Mammary epithelial cell (primary cell): Measurements from ENCODE around the gene CBX2.

Experiments used
- EZH2 ChIP-seq: IDR thresholded peaks from 2 replicates; pipeline ENCODE4 v1.6.1; 2012; ENCODE audit warnings: low read length, inconsistent platforms, borderline replicate concordance
- TF ChIP-seq, protein P1 (sequence below), 2 donors: IDR thresholded peaks in 1 of 2; conservative IDR thresholded peaks in 1 of 2; 2 replicates each; pipeline ENCODE4 v1.5.1; 2011 to 2012; ENCODE audit warnings: inconsistent platforms in 2 of 2, low read length in 2 of 2, mild to moderate bottlenecking in 2 of 2, control low read depth in 1 of 2, low read depth in 1 of 2; ENCODE audit not compliant: insufficient read depth in 1 of 2; ENCODE audit errors: extremely low read depth in 1 of 2

DNA sequence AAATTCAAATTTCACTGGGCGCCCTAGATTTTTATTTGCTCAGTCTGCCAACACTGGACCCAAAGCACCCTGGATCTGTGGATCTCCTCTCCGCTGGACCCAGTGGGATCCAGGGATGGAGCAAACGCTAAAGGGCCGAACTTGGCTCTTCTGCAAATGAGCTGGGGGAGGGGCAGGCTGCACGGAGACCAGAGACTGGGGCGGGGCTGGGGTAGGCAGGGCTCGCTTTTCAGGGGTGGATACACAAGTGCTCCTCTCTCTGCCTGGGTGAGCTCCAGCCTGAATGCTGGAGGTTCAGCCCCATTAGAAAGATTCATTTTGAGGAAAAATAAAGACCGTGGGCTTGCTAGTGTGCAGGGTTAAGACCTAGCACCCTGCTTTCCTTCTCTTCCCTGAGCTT, 52.4 kb downstream of the CBX2 start:
- TF ChIP-seq, protein P1, sequence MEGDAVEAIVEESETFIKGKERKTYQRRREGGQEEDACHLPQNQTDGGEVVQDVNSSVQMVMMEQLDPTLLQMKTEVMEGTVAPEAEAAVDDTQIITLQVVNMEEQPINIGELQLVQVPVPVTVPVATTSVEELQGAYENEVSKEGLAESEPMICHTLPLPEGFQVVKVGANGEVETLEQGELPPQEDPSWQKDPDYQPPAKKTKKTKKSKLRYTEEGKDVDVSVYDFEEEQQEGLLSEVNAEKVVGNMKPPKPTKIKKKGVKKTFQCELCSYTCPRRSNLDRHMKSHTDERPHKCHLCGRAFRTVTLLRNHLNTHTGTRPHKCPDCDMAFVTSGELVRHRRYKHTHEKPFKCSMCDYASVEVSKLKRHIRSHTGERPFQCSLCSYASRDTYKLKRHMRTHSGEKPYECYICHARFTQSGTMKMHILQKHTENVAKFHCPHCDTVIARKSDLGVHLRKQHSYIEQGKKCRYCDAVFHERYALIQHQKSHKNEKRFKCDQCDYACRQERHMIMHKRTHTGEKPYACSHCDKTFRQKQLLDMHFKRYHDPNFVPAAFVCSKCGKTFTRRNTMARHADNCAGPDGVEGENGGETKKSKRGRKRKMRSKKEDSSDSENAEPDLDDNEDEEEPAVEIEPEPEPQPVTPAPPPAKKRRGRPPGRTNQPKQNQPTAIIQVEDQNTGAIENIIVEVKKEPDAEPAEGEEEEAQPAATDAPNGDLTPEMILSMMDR (conservative IDR thresholded peaks at IDR 0.05 in 1 of 2, IDR thresholded peaks at IDR 0.05 in 1 of 2; ENCODE audit: extremely low read depth in 1 of 2, insufficient read depth in 1 of 2, low read depth in 1 of 2, low read length in 2 of 2): no peak
- TF ChIP-seq EZH2: no peak
